Lower lobe of right lung (tissue), 2 donors: ENCODE results near the gene ELFN2. TPM values are rescaled to one million over a fixed set of nuclear protein-coding genes. Genes with fewer than 3 reads are reported as not detected.

ENCODE experiments used
- ATAC-seq, 2 donors: fragments of 200-7000 bp; cut with Tn5 transposase; one replicate each; pipeline ENCODE4 v1.9.1; 2020 to 2022; ENCODE audit warnings: mild to moderate bottlenecking in 2 of 2, moderate library complexity in 2 of 2
- DNase-seq: peaks from one replicate; pipeline ENCODE4 v3.0.0-alpha.2; 2020
- H3K27ac ChIP-seq: fragments of 200-600 bp; one replicate; pipeline ENCODE4 v1.8.0; 2022
- H3K27me3 ChIP-seq: fragments of 200-600 bp; one replicate; pipeline ENCODE4 v1.8.0; 2022; ENCODE audit warnings: low read depth
- H3K36me3 ChIP-seq: fragments of 200-600 bp; one replicate; pipeline ENCODE4 v1.8.0; 2022; ENCODE audit warnings: mild to moderate bottlenecking
- H3K4me1 ChIP-seq: fragments of 200-600 bp; one replicate; pipeline ENCODE4 v1.8.0; 2022
- H3K4me3 ChIP-seq: fragments of 200-600 bp; one replicate; pipeline ENCODE4 v1.8.0; 2022; ENCODE audit warnings: mild to moderate bottlenecking
- H3K9me3 ChIP-seq: fragments of 200-600 bp; one replicate; pipeline ENCODE4 v1.8.0; 2022
- CTCF ChIP-seq: fragments of 200-600 bp; IDR thresholded peaks from one replicate; pipeline ENCODE4 v1.8.0; 2022; ENCODE audit warnings: antibody characterized with exemption, mild to moderate bottlenecking
- intact Hi-C: fragments of 100-400 bp; cut with DNase I; formaldehyde crosslinking; loops from one replicate; pipeline ENCODE4 v1.11.0; 2022
- total RNA-seq: library from RNA; stranded (reverse); fragmentation: NEBNext Ultra II Directional; extraction: Animal tissue kit (Norgen Biotek cat#: 25700); gene quantifications from one replicate; pipeline ENCODE4 v1.2.1, GENCODE V29; 2021
- donor health status: DM: no; HTN: yes; CAD: no; lungs with severe emphysema.

Gene ELFN2
- total RNA-seq, 1 donor from 2014 or later, result 0.89 TPM

GRCh38 chr22:37393746-37394145 lies 33.5 kb downstream of the ELFN2 start:
- H3K9me3 ChIP-seq, result no peaks in the 10 kb centered on the region
- peaks cover 12% of the 10 kb centered on the region for H3K27me3 ChIP-seq
- no peaks in the 10 kb centered on the region for H3K36me3 ChIP-seq
- DNase-seq (no peak), ATAC-seq (no peak)
- H3K27ac ChIP-seq, result no peak overlapping the region
- no peak for TF ChIP-seq CTCF
- no peak overlapping the region for H3K4me3 ChIP-seq
- intact Hi-C loops, result no loop called here
- H3K4me1 ChIP-seq, result no peaks in the 10 kb centered on the region

GRCh38 chr22:37392721-37393328 lies 34.5 kb downstream of the ELFN2 start:
- Histone ChIP-seq H3K27me3 (peaks cover 19% of the 10 kb centered on the region), H3K4me3 (no peak overlapping the region), H3K4me1 (no peaks in the 10 kb centered on the region), H3K27ac (no peak overlapping the region), H3K36me3 (no peaks in the 10 kb centered on the region), H3K9me3 (no peaks in the 10 kb centered on the region)
- DNase-seq (no peak), ATAC-seq (no peak)
- no peak for TF ChIP-seq CTCF
- intact Hi-C loops, result no loop called here

GRCh38 chr22:37391702-37392101 lies 35.6 kb downstream of the ELFN2 start:
- no peak for DNase-seq
- peaks cover 21% of the 10 kb centered on the region for H3K27me3 ChIP-seq

GRCh38 chr22:37390075-37390474 lies 37.2 kb downstream of the ELFN2 start:
- TF ChIP-seq CTCF, result no peak
- Histone ChIP-seq H3K4me3 (no peak overlapping the region), H3K9me3 (no peaks in the 10 kb centered on the region), H3K27ac (no peak overlapping the region), H3K4me1 (no peaks in the 10 kb centered on the region), H3K27me3 (peaks cover 20% of the 10 kb centered on the region), H3K36me3 (no peaks in the 10 kb centered on the region)
- no peak for DNase-seq
- ATAC-seq, result no peak
- intact Hi-C loops, result no loop called here

More at GRCh38 chr22:37391702-37392101, 35.6 kb downstream of the ELFN2 start:
- no peaks in the 10 kb centered on the region for H3K36me3 ChIP-seq
- no peak overlapping the region for H3K27ac ChIP-seq
- no peak overlapping the region for H3K4me3 ChIP-seq
- ATAC-seq, result no peak
- intact Hi-C loops, result no loop called here
- no peaks in the 10 kb centered on the region for H3K4me1 ChIP-seq
- H3K9me3 ChIP-seq, result no peaks in the 10 kb centered on the region
- no peak for TF ChIP-seq CTCF

GRCh38 chr22:37388538-37388937 lies 38.7 kb downstream of the ELFN2 start:
- ATAC-seq (no peak), DNase-seq (no peak)
- intact Hi-C loops, result no loop called here
- H3K27me3 ChIP-seq, result peaks cover 18% of the 10 kb centered on the region
- no peak for TF ChIP-seq CTCF
- no peak overlapping the region for H3K27ac ChIP-seq
- no peaks in the 10 kb centered on the region for H3K4me1 ChIP-seq
- H3K9me3 ChIP-seq, result no peaks in the 10 kb centered on the region
- H3K4me3 ChIP-seq, result no peak overlapping the region
- H3K36me3 ChIP-seq, result no peaks in the 10 kb centered on the region
